Osteocyte (in vitro differentiated cells): ENCODE data around the gene ZNG1C. TPM values are rescaled to one million over a fixed set of nuclear protein-coding genes. Genes with fewer than 3 reads are reported as not detected.
"Not testable (repeated sequence)": the region's sequence is repeated elsewhere in the genome, so short reads cannot be mapped to it uniquely, and the experiment has no call there.

Experiments
- DNase-seq: peaks from one replicate; pipeline ENCODE4 v3.0.0; 2021; ENCODE audit warnings: mixed read lengths; ENCODE audit not compliant: unreplicated experiment; ENCODE audit errors: extremely low spot score
- H3K27ac Mint-ChIP-seq: one replicate; pipeline ENCODE4 v1.8.0; 2021; ENCODE audit warnings: mild to moderate bottlenecking, mixed read lengths; ENCODE audit not compliant: unreplicated experiment
- H3K27me3 Mint-ChIP-seq: one replicate; pipeline ENCODE4 v1.8.0; 2021; ENCODE audit warnings: mixed read lengths; ENCODE audit not compliant: unreplicated experiment
- H3K36me3 Mint-ChIP-seq: one replicate; pipeline ENCODE4 v1.8.0; 2021; ENCODE audit warnings: mixed read lengths; ENCODE audit not compliant: unreplicated experiment
- H3K4me1 Mint-ChIP-seq: one replicate; pipeline ENCODE4 v1.8.0; 2021; ENCODE audit warnings: mixed read lengths; ENCODE audit not compliant: unreplicated experiment
- H3K4me3 Mint-ChIP-seq: one replicate; pipeline ENCODE4 v1.8.0; 2021; ENCODE audit warnings: mild to moderate bottlenecking, moderate library complexity, mixed read lengths; ENCODE audit not compliant: unreplicated experiment
- H3K9me3 Mint-ChIP-seq: one replicate; pipeline ENCODE4 v1.8.0; 2021; ENCODE audit warnings: mixed read lengths; ENCODE audit not compliant: unreplicated experiment
- long read RNA-seq: library from polyadenylated mRNA; unstranded; transcript quantifications from one replicate; pipeline ENCODE4 v2.0.0, GENCODE V29; 2021
- total RNA-seq: library from RNA; stranded (reverse); gene quantifications from 2 replicates; pipeline ENCODE4 v1.2.1, GENCODE V29; 2021

The ZNG1C gene
- total RNA-seq = 23.1 and 25.4 TPM in 2 replicates
- long read RNA-seq, transcript CBWD3-206 (3 exons, 1,736 nt) = major isoform, 11 of 41 reads
- long read RNA-seq, partial matches to known transcripts = 3 of 41 reads
- long read RNA-seq, other reads (novel, unspliced or antisense) = 26 of 41 reads

GRCh38 chr9:68241683-68242082, at the start of gene ZNG1C:
Gene ZNG1C, plus strand, starts transcription at chr9:68241983. Its CDS starts 49 bp downstream, at chr9:68242032.
- not testable (repeated sequence) for H3K27ac Mint-ChIP-seq, H3K4me1 Mint-ChIP-seq, H3K36me3 Mint-ChIP-seq, DNase-seq, H3K27me3 Mint-ChIP-seq, H3K9me3 Mint-ChIP-seq, H3K4me3 Mint-ChIP-seq

DNA sequence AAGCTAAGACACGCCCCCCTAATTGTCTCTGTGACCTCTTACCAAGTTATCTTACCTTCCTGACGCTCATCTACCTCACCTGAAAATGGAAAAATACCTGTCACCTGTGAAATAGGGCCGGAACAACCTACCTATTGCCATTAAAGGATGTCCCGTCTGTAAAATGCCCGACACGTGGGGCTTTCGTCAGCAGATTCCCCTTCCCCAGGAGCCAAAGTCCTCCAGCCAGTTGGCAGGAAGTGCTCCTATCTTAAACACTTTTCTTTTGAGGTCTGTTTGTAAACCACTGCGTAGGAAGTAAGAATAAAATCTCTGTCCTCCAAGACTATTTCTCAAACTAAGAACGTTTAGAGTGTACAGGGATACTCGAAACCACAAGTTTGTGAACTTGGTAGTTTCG, 654 bp downstream of the ZNG1C start:
- not testable (repeated sequence) for H3K27me3 Mint-ChIP-seq, H3K4me3 Mint-ChIP-seq, H3K9me3 Mint-ChIP-seq, H3K36me3 Mint-ChIP-seq, H3K4me1 Mint-ChIP-seq, H3K27ac Mint-ChIP-seq, DNase-seq

DNA sequence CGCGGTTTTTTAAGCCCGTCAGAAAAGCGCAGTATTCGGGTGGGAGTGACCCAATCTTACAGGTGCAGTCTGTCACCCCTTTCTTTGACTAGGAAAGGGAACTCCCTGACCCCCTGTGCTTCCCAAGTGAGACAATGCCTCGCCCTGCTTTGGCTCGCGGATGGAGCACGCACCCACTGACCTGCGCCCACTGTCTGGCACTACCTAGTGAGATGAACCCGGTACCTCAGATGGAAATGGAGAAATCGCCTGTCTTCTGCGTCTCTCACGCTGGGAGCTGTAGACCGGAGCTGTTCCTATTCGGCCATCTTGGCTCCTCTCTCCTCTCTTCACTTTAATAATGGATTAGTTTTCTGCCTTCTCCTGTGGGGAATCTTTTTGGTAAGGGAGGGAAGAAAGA, 39.3 kb downstream of the ZNG1C start:
- not testable (repeated sequence) for H3K27ac Mint-ChIP-seq, DNase-seq, H3K4me3 Mint-ChIP-seq, H3K4me1 Mint-ChIP-seq, H3K9me3 Mint-ChIP-seq, H3K27me3 Mint-ChIP-seq, H3K36me3 Mint-ChIP-seq

GRCh38 chr9:68302567-68302966, 60.8 kb downstream of the ZNG1C start, which contains the start of gene FOXD4L3:
Gene FOXD4L3, plus strand, starts transcription at chr9:68302867. Its CDS starts 85 bp downstream, at chr9:68302952.
- not testable (repeated sequence) for H3K27ac Mint-ChIP-seq

DNA sequence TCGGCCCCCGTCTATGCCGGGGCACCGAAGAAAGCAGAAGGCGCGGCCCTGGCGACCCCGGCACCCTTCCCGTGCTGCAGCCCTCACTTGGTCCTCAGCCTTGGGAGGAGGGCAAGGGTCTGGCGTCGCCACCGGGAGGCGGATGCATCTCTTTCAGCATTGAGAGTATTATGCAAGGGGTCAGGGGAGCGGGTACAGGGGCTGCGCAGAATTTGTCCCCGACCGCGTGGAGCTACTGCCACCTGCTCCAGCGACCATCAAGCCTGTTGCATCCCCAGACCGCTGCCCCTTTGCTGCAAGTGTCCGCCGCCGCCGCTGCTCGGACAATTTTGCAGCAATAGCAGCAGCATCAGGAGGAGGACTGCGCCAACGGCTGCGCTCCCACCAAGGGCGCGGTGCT, 62.0 kb downstream of the ZNG1C start:
- H3K9me3 Mint-ChIP-seq, H3K27me3 Mint-ChIP-seq, H3K27ac Mint-ChIP-seq, H3K4me1 Mint-ChIP-seq, H3K4me3 Mint-ChIP-seq, H3K36me3 Mint-ChIP-seq, DNase-seq: not testable (repeated sequence)

More at GRCh38 chr9:68302567-68302966, 60.8 kb downstream of the ZNG1C start, which contains the start of gene FOXD4L3:
- H3K9me3 Mint-ChIP-seq, H3K36me3 Mint-ChIP-seq, H3K27me3 Mint-ChIP-seq, H3K4me3 Mint-ChIP-seq, DNase-seq, H3K4me1 Mint-ChIP-seq: not testable (repeated sequence)

GRCh38 chr9:68304212-68304611, 62.4 kb downstream of the ZNG1C start:
- not testable (repeated sequence) for H3K4me3 Mint-ChIP-seq, H3K9me3 Mint-ChIP-seq, DNase-seq, H3K4me1 Mint-ChIP-seq, H3K27me3 Mint-ChIP-seq, H3K27ac Mint-ChIP-seq, H3K36me3 Mint-ChIP-seq

DNA sequence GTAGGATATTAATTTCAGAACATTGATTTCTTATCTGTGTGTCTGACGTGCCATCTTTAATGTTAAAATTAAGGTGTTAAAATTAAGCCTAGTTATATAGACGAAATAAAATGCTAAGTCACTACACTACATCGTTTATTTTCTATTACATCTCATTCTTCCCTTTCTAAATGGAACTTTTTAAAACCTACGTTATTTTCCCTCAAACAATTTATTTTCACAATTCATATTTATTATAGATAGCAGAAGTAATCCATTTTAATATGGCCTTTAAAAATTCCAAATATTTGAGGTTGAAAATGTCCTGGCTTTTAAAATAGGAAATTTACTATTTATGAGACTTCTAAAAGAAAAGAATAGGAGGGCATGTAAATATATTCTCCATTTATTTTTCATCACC, 63.0 kb downstream of the ZNG1C start:
- not testable (repeated sequence) for H3K4me1 Mint-ChIP-seq, DNase-seq, H3K36me3 Mint-ChIP-seq, H3K27ac Mint-ChIP-seq, H3K9me3 Mint-ChIP-seq, H3K4me3 Mint-ChIP-seq, H3K27me3 Mint-ChIP-seq

GRCh38 chr9:68305680-68306285, 64.0 kb downstream of the ZNG1C start:
- H3K27me3 Mint-ChIP-seq, H3K9me3 Mint-ChIP-seq, H3K36me3 Mint-ChIP-seq, H3K4me3 Mint-ChIP-seq, H3K4me1 Mint-ChIP-seq, DNase-seq, H3K27ac Mint-ChIP-seq: not testable (repeated sequence)

DNA sequence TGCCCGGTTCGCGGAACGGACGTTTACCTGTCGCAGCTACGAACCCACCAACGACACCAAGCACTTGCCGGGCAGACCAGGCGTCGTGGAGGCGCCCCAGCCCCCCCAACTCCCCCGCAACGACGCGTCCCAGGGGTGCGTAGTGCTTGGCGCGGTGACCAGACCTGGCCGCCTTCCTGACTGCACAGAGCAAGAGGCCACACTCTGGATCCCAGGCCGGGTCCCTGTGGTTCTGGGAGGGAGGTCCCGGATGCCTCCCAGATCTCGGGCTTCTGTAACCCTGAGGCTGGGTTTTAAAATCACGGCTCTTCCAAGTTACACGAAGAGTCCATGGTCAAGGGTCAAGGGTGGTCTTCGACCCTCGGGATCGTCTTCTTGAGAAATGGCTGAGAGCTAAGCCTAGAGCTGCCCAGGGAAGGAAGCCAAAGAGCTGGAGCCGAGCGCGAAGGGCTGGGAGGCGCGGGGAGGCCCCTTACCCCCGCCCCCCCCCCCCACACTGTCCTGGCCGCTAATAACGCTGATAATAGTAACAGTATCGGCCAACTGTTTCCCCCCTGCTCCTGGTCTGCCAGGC, 64.7 kb downstream of the ZNG1C start:
- H3K9me3 Mint-ChIP-seq, H3K4me1 Mint-ChIP-seq, H3K36me3 Mint-ChIP-seq, H3K27me3 Mint-ChIP-seq, H3K27ac Mint-ChIP-seq, H3K4me3 Mint-ChIP-seq, DNase-seq: not testable (repeated sequence)

DNA sequence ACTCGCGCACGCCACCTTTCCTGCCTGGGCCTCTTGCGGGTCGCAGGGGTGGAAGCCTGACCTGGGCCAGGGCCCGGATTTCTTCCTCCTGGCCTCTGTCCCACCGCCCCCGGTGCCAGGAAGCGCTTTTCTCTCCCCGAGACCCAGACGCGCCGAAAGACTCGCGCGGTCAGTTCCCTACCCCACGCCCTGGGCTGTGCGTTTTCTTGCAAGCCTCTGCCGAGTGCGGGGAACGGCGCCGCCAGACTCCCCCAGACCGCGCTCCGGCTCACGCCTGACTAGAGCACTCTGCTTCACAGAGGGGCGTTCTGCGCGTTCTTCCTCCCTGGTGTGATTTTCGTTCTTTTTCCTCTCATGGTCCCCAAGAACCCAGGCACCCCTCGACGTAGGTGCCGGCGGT, 65.3 kb downstream of the ZNG1C start:
- H3K4me1 Mint-ChIP-seq, H3K36me3 Mint-ChIP-seq, H3K4me3 Mint-ChIP-seq, DNase-seq, H3K27ac Mint-ChIP-seq, H3K9me3 Mint-ChIP-seq, H3K27me3 Mint-ChIP-seq: not testable (repeated sequence)

GRCh38 chr9:68307654-68308053, 65.9 kb downstream of the ZNG1C start:
- H3K36me3 Mint-ChIP-seq, DNase-seq, H3K27ac Mint-ChIP-seq, H3K4me1 Mint-ChIP-seq, H3K4me3 Mint-ChIP-seq, H3K9me3 Mint-ChIP-seq, H3K27me3 Mint-ChIP-seq: not testable (repeated sequence)

- not testable (repeated sequence) for H3K9me3 Mint-ChIP-seq, H3K4me3 Mint-ChIP-seq, H3K27me3 Mint-ChIP-seq, H3K27ac Mint-ChIP-seq, H3K4me1 Mint-ChIP-seq, DNase-seq, H3K36me3 Mint-ChIP-seq
These were observed 69.4 kb downstream of the ZNG1C start for GRCh38 chr9:68311208-68311607.
